SW 1271 (cell line): ENCODE results near the gene MIF.
"Not testable (repeated sequence)": the region's sequence is repeated elsewhere in the genome, so short reads cannot be mapped to it uniquely, and the experiment has no call there.

Source experiments
- DNase-seq, 2 experiments: peaks; one replicate each; lab custom pipeline; 2025; lab: John Stamatoyannopoulos, UW

Gene MIF

DNA sequence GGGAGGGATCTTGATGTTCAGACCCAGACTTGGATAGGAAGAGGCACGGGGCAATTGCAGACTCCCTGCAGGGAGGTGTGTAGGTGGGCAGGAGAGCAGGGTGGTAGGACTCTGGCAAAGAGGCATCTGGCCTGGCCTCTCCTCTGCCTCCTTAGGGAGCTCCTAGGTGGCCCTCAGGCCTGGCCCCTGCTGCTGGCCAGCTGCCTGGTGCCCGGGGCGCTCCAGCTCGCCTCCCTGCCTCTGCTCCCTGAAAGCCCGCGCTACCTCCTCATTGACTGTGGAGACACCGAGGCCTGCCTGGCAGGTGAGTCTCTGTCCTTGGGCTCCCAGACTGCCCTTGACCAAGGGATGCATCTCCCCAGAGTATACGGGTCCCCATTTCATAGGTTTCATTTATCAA is 16.6 kb upstream of the MIF start:
- no peak for DNase-seq

DNA sequence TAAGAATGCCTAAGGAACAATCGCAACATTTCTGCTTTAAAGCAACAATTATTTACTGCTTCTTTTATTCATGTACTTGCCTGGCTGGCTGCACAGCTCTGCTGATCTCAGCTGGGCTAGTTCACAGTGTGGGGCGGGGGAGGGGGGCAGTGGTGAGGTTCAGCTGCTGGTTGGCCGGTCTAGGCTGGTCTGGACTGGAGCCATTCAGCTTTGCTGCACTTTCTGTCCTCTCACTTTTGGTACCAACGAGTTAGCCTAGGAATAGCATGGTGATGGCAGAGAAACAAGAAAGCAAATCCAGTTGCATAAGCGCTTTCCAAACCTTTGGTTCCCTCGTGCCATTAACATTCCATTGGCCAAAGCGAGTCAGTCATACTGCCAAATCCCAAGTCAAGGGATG is 16.0 kb upstream of the MIF start:
- DNase-seq: no peak

DNA sequence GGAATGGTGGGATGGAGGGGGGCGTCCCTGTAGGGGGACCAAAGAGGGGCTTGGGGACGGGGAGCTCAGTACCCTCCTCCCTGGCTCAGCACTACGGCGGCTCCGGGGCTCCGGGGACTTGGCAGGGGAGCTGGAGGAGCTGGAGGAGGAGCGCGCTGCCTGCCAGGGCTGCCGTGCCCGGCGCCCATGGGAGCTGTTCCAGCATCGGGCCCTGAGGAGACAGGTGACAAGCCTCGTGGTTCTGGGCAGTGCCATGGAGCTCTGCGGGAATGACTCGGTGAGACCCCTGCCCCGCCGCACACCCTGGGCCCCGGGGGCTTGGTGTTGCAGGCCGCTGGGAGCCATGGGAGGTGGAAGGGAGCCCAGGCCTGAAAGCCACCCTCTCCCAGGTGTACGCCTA is 11.8 kb upstream of the MIF start:
- no peak for DNase-seq

DNA sequence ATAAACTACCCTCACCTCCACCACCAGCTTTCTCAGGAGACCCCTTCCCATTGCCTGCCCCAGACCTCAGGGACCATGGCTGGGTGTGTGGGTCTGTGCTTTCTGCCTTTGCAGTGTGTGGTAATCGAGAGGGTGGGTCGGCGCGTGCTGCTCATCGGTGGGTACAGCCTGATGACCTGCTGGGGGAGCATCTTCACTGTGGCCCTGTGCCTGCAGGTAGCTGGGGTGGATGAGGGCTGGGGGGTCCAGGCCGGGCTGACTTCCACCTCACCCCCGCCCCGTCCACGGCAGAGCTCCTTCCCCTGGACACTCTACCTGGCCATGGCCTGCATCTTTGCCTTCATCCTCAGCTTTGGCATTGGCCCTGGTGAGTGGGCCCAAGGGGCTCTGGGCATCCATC is 10.5 kb upstream of the MIF start:
- no peak for DNase-seq

DNA sequence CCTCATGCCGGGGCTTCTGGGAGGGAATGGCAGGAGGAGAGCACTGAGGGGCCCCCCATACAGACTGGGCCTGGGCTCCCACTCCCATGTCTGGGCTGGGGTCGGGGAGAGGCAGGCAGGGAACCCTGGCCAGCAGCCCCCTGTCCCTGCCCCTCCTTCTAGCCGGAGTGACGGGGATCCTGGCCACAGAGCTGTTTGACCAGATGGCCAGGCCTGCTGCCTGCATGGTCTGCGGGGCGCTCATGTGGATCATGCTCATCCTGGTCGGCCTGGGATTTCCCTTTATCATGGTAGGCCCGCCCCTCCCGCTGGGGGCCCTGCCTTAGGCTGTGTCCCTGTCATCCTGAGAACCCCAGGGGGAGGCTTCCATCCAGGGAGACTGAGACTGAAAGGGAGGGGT is 10.0 kb upstream of the MIF start:
- no peak for DNase-seq

DNA sequence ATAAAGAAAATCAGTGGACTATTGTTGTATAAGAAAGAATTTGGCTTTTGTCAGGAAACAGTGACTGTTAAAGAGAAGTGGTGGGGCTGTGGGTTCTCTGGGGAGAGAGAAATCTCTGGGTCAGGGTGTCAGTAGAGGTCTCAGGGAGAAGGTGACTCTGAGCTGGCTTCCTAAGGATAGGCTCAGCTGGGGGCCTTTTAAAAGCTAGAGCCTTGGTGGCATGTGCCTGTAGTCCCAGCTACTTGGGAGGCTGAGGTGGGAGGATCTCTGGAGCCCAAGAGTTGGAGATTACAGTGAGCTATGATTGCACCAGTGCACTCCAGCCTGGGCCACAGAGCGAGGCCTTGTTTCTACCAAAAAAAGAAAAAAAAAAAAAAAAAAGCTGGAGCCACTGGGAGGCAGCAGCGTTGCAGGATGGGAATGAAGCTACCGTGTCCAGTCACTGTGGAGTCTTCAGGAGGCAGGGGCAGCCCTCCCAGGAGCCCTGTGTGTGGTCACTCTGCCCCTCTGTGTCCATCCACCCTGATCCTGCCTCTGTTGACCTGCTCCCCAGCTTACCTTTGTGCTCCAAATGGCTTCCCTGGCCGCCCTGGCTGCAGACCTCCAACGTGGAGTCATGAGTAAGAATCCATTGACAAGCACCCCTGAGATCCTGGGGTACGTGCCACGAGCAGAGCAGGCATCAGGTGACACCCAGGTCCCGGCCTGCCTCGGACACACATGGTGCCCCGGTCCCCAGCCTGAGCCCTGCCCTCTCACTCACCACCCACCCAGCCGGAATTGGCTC is 5.4 kb upstream of the MIF start:
- peak in 1 of 2 experiments; percentile 9 for DNase-seq

DNA sequence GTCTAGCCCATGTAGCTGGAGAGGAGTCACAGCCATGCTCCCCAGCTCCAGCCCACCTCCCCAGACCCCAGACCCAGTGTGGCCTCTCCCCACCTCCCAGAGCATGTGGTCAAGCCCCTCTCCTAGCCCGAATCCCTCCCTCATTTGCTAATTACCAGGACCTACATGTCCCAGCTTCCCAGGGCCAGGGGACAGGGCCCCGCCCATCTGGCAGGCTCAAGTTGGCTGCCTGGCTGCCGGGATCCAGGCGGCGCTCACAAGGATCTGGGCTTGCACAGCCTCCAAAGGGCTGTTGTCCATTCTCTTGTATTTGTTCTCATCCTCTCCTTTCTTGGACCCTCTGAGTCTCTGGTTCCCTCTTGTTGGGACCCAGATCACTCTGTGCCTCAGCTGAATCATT is 4.6 kb upstream of the MIF start:
- DNase-seq: no peak

DNA sequence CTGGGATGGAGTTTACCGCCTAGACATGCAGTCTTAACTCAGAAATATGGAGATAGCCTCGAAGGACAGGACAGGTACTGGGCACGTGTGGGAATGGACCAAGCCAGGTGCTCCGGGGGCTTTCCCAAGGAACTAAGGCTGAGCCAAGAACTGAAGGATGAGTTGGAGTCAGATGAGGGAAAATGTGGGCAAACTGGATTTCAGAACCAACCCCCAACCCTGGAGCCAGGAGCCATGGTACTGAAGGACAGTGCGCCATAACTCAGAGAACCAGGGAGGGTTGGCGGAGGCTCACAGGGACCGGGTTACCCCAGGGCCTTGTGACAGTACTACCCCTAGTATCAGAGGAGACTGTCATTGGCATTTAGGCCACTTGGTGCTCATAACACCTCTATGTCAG is 2.5 kb upstream of the MIF start:
- DNase-seq: no peak

DNA sequence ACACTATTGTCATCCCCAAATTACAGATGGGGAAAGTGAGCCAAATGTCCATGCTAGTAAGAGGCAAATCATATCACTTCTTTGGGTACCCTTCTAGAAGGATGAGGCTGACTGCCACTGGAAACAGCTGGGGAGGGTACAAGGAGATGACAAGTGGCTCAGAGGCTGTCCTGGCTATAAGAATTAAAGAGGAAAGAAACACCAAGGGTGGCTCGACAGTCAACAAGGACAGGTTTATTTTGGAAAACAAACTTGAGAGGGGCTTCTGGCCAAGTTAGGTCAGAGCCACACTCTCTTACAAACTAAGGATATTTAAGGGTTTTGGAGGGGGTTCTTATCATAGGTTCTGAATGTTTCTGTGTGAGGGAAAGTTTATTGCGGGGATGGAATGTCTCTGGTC is 2.1 kb upstream of the MIF start:
- DNase-seq: no peak

DNA sequence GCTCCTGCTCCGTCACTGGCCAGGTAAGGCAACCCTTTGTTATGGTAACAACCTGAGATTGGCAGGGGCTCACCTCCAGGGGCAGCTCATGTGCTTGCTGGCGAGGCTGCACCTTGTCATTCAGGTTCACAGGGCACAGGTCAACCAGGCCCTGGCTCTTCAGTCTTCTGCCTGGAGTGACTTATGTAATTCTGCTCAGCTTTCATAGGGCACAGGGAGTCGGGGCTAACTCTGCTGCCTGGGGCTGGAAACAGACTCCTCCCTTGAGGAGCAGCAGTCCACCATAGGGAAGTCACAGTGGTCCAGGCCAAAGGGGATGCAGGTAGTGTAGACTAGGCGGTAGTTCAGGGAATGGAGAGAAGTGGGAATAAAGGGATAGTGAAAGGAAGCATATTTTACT is 1.5 kb upstream of the MIF start:
- no peak for DNase-seq

DNA sequence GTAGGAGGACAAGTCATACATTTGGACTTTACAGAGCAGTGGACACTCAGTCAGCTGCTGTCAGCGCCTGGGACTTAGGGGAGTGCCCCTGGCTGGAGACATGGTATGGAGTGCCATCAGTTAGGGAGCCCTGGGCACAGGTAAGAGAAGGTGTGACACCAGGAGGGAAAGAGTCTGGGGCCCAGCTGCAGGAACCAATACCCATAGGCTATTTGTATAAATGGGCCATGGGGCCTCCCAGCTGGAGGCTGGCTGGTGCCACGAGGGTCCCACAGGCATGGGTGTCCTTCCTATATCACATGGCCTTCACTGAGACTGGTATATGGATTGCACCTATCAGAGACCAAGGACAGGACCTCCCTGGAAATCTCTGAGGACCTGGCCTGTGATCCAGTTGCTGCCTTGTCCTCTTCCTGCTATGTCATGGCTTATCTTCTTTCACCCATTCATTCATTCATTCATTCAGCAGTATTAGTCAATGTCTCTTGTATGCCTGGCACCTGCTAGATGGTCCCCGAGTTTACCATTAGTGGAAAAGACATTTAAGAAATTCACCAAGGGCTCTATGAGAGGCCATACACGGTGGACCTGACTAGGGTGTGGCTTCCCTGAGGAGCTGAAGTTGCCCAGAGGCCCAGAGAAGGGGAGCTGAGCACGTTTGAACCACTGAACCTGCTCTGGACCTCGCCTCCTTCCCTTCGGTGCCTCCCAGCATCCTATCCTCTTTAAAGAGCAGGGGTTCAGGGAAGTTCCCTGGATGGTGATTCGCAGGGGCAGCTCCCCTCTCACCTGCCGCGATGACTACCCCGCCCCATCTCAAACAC is 850 bp upstream of the MIF start:
- DNase-seq: no peak

DNA sequence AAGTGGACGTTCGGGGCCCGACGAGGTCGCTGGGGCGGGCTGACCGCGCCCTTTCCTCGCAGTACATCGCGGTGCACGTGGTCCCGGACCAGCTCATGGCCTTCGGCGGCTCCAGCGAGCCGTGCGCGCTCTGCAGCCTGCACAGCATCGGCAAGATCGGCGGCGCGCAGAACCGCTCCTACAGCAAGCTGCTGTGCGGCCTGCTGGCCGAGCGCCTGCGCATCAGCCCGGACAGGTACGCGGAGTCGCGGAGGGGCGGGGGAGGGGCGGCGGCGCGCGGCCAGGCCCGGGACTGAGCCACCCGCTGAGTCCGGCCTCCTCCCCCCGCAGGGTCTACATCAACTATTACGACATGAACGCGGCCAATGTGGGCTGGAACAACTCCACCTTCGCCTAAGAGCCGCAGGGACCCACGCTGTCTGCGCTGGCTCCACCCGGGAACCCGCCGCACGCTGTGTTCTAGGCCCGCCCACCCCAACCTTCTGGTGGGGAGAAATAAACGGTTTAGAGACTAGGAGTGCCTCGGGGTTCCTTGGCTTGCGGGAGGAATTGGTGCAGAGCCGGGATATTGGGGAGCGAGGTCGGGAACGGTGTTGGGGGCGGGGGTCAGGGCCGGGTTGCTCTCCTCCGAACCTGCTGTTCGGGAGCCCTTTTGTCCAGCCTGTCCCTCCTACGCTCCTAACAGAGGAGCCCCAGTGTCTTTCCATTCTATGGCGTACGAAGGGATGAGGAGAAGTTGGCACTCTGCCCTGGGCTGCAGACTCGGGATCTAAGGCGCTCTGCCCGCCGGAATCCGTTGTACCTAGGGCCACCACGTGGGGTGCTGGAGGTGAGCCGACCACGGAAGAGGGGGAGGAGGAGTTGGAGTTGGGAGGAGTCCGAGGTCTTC is 771 bp downstream of the MIF start:
- DNase-seq: peak; percentile 68 to 77

DNA sequence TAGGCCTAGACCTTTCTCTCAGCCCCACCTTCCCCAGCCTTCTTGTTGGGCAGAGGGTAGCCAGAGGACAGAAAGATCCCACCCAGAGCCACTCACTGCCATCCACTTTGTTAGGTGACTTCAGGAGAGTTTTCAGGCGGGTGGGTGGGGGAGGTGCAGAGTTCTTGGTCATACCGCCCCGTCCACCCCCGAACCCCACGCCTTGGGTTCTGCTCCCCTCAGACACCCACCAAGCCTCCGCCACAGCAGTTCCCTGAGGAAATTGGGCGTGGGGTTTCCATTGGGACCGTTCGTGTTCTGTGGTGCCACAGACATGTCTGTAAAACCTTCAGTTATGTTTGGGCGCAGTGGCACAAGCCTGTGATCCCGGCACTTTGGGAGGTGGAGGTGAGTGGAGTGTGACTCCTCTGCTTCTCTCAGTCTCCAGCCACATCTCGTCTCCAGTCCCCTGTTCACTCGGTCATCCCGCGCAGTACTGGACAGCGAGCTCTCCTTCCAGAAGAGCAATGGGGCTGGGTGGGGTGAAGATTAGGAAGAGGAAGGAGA is 1.5 kb downstream of the MIF start:
- DNase-seq: no peak

DNA sequence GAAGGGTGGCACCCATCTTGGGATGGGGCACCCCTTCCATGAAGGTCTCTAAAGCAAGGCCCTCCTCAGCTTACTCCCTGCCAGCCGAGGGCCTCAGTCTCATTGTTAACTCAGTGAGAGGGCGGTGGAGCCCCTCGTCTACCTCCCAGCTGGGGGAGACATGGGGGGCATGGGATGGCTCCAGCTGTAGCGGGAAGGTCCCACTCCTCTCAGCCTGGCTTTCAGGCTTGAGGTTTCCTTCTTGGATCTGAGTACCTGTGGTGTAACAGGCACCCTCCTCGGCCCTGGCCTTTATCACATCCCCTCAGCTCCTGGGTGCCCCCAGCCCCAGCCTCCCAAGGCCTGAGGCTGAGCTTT is 2.0 kb downstream of the MIF start:
- DNase-seq: no peak

DNA sequence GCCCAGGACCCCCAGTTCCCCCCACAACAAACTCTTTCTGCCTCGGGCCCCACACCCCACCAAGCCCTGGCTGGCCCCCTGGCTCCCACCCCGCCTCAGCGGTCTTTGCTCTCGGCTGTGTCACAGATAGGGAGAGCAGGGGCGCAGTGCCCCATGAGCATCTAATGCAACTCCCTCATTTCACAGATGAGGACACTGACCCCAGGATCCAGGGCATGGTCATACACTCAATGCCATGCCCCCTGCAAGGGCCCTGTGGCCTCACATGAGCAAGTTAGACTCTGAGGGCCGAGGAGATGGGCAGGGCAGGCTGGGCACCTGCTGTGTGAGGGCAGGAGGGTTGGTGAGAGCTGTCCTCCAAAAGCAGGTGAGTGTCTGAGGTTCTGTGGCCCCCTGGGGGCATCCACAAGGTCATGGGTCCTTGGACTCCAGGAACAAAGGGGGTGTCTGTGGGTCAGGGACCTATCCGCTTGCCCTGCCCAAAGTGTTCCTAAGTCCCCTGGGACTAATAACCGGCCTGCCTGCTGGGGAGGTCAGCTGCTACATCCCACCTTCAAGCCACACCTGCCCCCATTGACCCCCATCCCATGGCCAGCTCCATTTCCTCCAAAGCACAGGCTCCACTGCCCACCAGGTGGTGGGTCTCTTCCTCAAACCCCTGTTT is 2.5 kb downstream of the MIF start:
- no peak for DNase-seq

DNA sequence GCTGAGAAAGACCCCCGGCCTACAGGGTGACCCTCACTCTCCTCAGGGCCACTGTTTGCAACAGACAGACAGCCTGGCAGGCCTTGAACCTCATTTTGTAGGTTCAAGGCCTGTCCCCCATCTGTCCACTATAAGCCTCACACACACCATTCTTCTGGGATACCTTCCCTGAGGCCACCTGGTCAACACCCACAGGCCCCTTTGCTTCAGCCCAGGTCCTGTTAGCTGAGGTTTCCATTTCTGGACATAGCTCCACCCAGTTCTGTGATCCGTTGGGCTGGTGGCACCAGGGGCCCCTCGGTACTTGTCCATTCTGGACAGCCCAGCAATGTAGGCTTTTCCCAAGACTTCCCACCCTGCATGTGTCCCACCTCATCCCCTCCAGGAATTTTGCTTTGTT is 3.1 kb downstream of the MIF start:
- no peak for DNase-seq

DNA sequence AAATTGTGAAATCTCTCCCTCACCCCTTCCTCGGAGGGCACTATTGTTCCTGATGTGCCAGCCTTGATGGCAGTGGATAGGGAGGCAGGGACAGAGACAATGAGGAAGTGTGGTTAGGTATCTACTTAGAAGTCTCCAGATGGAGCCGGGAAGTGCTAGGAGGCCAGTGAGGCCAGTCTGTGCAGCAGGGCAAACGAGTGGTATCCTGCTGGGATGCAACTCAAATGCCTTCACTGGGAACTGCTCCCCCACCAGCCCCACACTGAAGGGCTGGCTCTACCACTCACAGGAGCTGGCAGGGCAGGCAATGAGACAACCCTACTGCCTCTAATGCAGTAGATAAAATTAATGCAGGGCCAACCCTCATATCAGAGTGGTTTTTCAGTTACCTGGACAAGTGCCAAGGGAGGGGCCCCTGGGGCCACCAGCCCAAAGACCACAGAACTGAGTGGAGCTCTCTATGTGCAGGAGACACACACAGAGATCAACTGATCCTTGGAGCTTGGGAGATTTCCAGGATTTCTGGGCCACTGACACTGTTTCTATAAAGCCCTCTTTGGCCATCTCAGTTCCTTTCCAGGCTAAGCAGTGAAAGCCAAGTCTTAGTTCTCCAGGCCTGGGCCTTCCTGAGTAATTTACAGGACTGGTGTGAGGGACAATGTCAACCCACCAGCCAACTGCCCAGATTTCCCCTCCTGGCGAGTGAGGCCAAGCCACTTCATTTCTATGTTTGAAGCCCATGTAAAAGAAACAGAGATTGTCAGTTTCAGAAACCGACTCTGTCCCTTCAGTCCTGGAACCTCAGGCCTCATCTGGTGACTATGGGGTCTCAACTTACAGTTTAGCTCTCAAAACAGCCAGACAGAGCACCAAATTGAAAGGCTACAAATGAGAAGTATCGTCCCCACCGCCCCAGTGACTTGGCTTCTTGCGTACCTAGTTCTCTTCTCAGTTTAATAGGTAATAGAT is 4.1 kb downstream of the MIF start:
- no peak for DNase-seq

DNA sequence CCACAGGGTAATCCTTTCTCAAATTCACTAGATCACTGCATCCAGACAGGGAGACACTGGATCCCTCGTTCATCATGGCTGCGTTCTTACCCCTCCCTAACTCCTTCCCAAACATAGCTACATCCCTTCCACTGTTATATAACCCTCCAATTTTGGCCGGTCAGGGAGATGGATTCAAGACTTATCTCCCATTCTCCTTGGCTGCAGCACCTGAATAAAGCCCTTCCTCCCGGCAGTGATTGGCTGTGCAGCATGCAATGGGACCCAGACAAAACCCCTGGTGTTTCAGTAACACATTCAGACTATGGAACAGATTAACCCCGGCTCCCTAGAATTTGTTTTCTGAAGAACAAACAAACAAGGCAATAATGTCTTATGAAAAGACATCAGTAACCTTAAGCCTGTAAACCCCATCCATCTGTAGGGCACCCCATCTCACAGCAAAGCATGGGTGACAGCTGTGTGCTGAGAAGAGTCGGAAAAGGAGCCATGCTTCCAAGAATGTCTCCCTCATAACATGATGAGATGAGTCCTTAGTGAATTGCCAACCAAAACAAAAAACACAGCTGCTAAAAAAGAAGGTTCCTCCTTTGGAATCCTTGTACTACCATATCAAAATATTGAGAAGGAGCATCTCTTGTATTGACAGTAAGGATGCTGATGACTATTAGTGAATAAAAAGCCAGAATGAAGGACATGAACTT is 5.0 kb downstream of the MIF start:
- DNase-seq: no peak

DNA sequence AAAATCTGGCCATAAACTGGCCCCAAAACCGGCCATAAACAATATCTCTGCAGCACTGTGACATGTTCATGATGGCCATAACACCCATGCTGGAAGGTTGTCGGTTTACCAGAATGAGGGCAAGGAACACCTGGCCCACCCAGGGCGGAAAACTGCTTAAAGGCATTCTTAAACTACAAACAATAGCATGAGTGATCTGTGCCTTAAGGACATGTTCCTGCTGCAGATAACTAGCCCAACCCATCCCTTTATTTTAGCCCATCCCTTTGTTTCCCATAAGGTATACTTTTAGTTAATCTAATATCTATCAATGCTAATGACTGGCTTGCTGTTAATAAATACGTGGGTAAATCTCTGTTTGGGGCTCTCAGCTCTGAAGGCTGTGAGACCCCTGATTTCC is 6.0 kb downstream of the MIF start:
- not testable (repeated sequence) for DNase-seq

DNA sequence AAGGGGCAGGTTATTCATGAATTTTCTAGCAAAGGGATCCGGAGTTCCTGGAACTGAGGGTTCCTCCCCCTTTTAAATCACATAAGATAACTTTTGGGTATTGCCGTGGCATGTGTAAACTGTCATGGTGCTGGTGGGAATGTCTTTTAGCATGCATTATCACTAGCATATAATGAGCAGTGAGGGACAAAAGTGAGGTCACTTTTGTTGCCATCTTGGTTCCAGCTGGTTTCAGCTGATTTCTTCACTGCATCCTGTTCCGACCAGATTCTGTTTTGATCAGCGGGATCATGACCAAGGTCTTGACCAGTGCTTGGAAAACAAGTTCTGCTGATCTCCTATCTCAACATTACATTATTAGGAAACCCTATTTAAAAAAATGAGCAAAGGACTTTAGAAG is 7.4 kb downstream of the MIF start:
- DNase-seq: no peak
